ENCODE results near the gene ZFP1. TPM values are rescaled to one million over a fixed set of nuclear protein-coding genes. Genes with fewer than 3 reads are reported as not detected.

ZFP1 gene
- total and polyA plus RNA-seq, 3 experiments from 2014 or later, result 13.8 to 17.4 (median 17.2) TPM

DNA sequence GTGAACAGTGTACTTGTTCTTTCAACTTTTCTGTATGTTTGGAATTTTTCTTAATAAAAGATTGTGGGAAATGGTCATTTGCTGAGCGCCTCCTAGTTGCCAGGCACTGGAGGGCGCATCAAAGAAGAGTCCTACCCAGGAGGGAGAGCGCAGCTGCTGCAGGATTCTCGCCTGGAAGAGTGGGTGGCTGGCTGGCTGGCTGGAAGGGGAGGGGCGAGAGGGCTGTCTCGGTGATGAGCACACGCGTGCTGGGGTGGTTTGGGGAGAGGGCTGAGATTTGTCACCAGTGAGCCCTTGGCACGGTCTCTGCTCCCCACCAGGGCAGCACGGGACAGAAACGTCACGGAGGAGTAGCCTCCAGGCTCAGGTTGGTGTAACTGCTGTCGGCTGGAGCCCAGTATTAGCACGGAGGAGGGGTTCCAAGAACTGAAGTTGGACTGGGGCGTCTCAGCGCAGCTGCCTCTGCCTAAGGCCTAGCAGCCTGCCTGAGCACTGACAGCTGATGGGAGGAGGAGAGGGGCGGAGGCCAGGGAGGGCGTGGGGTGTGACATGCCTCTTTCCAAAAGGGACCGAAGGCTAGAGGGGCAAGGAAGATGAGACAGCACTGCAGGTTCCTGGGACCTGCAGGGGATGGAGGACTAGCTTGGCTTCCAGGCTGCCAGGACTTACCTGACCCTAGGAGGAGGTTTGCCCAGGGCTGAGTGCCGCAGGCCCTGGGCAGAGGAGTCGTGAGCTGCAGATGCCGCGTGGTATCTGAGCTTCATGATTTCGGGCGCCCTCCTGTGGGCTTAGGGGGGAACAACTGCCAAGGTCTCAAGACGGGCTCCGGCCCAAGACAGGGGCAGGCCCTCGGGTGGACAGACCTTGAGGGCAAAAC lies 37.4 kb upstream of the ZFP1 start:
- DNase-seq, result peak; percentile 67 to 85 (median 71)
- Mint-ChIP-seq H3K4me1 (peaks cover 28 to 31% (median 29%) of the 10 kb centered on the region in 3 donors), H3K27me3 (peaks cover 0 to 9% of the 10 kb centered on the region in 2 donors), H3K4me3 (peak overlapping the region in 5 of 7 donors; percentile 32 to 66 (median 50)), H3K27ac (peak overlapping the region in 6 of 8 donors; percentile 68 to 96 (median 85)), H3K36me3 (no peaks in the 10 kb centered on the region), H3K9me3 (no peaks in the 10 kb centered on the region)
- Histone ChIP-seq H3K27me3 (ENCODE audit: insufficient read depth, low read length, poor library complexity, severe bottlenecking) (no peaks in the 10 kb centered on the region), H3K27ac (ENCODE audit: low read depth, low read length) (no peak overlapping the region), H3K4me3 (ENCODE audit: low read length) (peak overlapping the region; percentile 15), H3K36me3 (ENCODE audit: insufficient read depth, low read length) (no peaks in the 10 kb centered on the region), H3K4me1 (ENCODE audit: insufficient read depth, low read length) (peaks cover 32% of the 10 kb centered on the region), H3K9me3 (ENCODE audit: low read length) (no peaks in the 10 kb centered on the region)
- ChIA-PET POLR2A (interaction anchor here (0.5 to 1.5 kb wide), 3 partner anchors 78 to 126 kb away, joined by 3 to 9 read pairs (median 3); partner anchors contain the start of genes WDR59 and ZNRF1), CTCF (interaction anchor here (0.6 to 4.1 kb wide), 48 partner anchors 9 to 409 kb away, joined by 3 to 31 read pairs (median 4); partner anchors contain the start of genes WDR59 and ZNRF1)

DNA sequence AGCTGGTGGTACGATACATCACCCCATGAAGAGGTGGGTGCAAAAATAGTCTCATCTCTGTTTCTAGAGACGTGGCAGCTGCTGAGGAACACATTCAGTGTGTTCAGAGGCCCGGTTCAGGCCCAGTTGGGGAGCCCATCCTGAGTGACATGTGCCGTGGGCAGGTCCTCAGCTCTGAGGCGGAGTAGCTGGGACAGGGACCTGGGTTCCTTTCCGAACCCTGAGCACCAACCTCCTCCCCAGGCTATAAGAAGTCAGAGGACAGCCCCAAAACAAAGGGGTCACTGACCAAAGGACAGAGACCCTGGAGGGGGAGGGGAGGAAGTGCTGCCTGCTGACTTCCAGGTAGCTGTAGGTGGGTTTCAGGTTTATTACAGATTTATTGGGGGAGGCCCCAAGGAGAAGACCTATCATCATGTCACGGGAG lies 36.8 kb upstream of the ZFP1 start:
- Histone ChIP-seq H3K9me3 (ENCODE audit: low read length) (no peaks in the 10 kb centered on the region), H3K27me3 (ENCODE audit: insufficient read depth, low read length, poor library complexity, severe bottlenecking) (no peaks in the 10 kb centered on the region), H3K4me1 (ENCODE audit: insufficient read depth, low read length) (peaks cover 32% of the 10 kb centered on the region), H3K4me3 (ENCODE audit: low read length) (no peak overlapping the region), H3K27ac (ENCODE audit: low read depth, low read length) (no peak overlapping the region), H3K36me3 (ENCODE audit: insufficient read depth, low read length) (no peaks in the 10 kb centered on the region)
- Mint-ChIP-seq H3K4me3 (no peak overlapping the region), H3K36me3 (no peaks in the 10 kb centered on the region), H3K9me3 (no peaks in the 10 kb centered on the region), H3K4me1 (peaks cover 28 to 31% (median 29%) of the 10 kb centered on the region in 3 donors), H3K27ac (peak overlapping the region in 5 of 8 donors; percentile 17 to 88 (median 83)), H3K27me3 (peaks cover 0 to 9% of the 10 kb centered on the region in 2 donors)
- POLR2A ChIA-PET, result interaction anchor here (0.5 to 1.5 kb wide), 3 partner anchors 79 to 127 kb away, joined by 3 to 9 read pairs (median 3); partner anchors contain the start of genes WDR59 and ZNRF1
- DNase-seq, result no peak
- CTCF ChIA-PET, result interaction anchor here (0.8 to 4.1 kb wide), 45 partner anchors 10 to 410 kb away, joined by 3 to 31 read pairs (median 5); partner anchors contain the start of genes WDR59 and ZNRF1

DNA sequence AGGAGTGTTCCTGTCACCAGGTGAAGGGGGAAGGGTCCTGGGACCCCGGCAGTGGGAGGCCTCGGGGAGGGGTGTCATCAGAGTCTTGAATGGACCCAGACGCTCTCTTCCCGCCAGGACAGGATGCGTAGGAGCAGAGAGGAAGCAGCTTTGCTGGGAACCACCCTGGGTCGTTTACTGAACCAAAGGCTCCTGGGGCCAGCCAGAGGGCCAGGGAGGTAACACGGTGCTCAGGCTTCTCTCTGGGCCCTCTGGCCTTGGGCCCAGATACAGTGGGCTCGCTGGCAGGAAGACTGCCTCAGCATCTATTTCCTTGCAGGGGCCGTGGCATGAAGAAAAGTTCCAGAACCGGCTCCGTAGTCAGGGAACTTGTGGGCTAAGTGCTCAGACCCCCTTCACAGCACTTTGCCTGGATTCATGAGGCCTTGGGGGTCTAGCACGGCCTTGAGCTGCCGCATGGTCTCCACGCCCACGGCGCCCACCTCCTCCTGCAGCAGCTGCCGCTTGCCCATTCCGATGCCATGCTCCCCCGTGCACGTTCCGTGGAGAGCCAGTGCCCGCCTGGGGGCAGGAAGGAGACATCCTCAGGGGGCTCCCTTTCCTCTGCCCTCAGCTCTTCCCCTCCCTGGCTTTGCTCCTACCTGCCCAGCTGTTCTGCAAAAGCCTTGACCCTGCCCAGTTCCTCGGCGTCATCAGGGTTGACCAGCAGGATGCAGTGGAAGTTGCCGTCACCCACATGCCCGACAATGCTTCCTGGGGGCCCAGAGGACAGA lies 36.2 kb upstream of the ZFP1 start:
- Mint-ChIP-seq H3K27me3 (peaks cover 0 to 9% of the 10 kb centered on the region in 2 donors), H3K9me3 (no peaks in the 10 kb centered on the region), H3K36me3 (no peaks in the 10 kb centered on the region), H3K4me3 (no peak overlapping the region), H3K4me1 (peaks cover 28 to 31% (median 29%) of the 10 kb centered on the region in 3 donors), H3K27ac (peak overlapping the region in 4 of 8 donors; percentile 29 to 51 (median 36))
- H3K27ac ChIP-seq (ENCODE audit: low read depth, low read length), result no peak overlapping the region
- no peaks in the 10 kb centered on the region for H3K9me3 ChIP-seq (ENCODE audit: low read length)
- no peak for DNase-seq
- CTCF ChIA-PET, result interaction anchor here (0.8 to 4.1 kb wide), 38 partner anchors 10 to 411 kb away, joined by 3 to 31 read pairs (median 5); partner anchors contain the start of genes WDR59 and ZNRF1
- no peaks in the 10 kb centered on the region for H3K27me3 ChIP-seq (ENCODE audit: insufficient read depth, low read length, poor library complexity, severe bottlenecking)
- POLR2A ChIA-PET, result interaction anchor here (1.5 kb wide), 1 partner anchor 114 kb away, joined by 9 read pairs; the partner anchor contains the start of gene ZNRF1
- H3K4me3 ChIP-seq (ENCODE audit: low read length), result no peak overlapping the region
- no peaks in the 10 kb centered on the region for H3K36me3 ChIP-seq (ENCODE audit: insufficient read depth, low read length)
- peaks cover 32% of the 10 kb centered on the region for H3K4me1 ChIP-seq (ENCODE audit: insufficient read depth, low read length)

DNA sequence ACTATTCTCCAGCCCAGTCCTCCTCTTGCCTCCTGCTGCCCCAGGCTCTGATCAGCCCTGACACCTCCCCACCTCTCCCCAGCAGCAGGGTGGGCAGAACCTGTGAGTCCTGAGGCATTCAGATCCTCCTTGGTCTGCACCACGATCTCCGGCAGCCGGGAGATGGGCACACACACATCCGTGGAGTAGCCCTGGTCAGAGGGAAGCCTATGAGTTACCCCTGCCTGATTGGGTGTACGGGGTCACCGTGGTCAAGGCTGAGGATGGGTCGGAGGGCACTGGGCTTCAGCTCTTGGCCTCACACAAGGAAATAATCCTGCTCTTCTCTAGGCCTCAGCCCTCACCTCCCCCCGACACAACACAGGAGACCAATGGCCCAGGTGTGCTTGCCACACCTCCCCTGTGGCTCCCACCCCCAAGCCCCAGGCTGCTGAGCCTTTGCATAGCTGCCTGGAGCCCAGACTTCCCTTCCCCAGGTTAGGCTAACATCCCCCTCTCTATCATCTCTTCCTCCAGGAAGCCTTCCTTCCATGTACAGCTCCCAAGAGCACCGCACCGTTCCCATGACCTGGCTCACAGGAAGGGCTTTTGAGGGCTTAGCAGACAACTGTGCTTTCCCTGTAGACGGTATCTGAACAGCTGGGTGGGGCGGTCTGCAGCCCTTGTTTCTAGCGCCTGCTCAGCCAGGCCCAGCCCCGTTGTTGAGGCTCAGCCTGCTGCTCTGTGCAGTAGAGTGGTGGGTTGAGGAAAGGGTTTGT lies 35.4 kb upstream of the ZFP1 start:
- Histone ChIP-seq H3K9me3 (ENCODE audit: low read length) (no peaks in the 10 kb centered on the region), H3K27me3 (ENCODE audit: insufficient read depth, low read length, poor library complexity, severe bottlenecking) (no peaks in the 10 kb centered on the region), H3K27ac (ENCODE audit: low read depth, low read length) (no peak overlapping the region), H3K4me3 (ENCODE audit: low read length) (no peak overlapping the region), H3K4me1 (ENCODE audit: insufficient read depth, low read length) (peaks cover 32% of the 10 kb centered on the region), H3K36me3 (ENCODE audit: insufficient read depth, low read length) (no peaks in the 10 kb centered on the region)
- ChIA-PET CTCF (interaction anchor here (1.0 to 4.1 kb wide), 7 partner anchors 9 to 299 kb away, joined by 3 to 31 read pairs (median 7); partner anchors contain the start of genes WDR59 and ZNRF1), POLR2A (no interaction called here)
- no peak overlapping the region for H3K4me3 Mint-ChIP-seq
- H3K27me3 Mint-ChIP-seq, result peaks cover 0 to 9% of the 10 kb centered on the region in 2 donors
- H3K9me3 Mint-ChIP-seq, result no peaks in the 10 kb centered on the region
- H3K4me1 Mint-ChIP-seq, result peaks cover 28 to 30% (median 29%) of the 10 kb centered on the region in 3 donors
- H3K27ac Mint-ChIP-seq, result peak overlapping the region in 1 of 8 donors; percentile 51
- DNase-seq, result no peak
- H3K36me3 Mint-ChIP-seq, result no peaks in the 10 kb centered on the region

DNA sequence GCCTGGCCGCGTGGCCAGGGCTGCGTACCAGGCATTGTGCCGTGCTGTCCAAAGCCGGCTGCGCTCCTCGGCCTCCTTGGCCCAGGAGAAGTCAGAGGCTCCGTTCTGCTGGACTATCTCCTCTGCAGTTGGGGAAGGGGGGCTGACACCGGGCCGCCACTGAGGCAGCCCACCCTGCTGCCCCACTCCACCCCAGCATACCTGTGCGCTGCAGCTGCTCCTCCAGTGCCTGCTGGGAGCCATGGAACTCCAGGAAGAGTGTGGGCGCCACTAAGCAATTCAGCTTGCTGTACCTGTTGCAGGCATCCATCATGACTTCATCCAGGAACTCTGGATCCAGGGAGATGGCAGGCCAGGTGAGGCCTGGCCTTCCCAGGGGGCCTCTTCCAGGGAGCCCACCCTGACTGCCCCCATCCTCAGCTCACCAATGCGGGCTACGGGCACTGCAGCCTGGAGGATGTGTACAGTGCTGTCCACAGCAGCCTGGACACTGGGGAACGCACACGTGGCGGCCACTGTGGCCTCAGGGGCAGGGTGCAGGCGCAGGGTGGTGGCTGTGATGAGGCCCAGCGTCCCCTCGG lies 34.7 kb upstream of the ZFP1 start:
- peaks cover 0 to 9% of the 10 kb centered on the region in 2 donors for H3K27me3 Mint-ChIP-seq
- H3K27ac ChIP-seq (ENCODE audit: low read depth, low read length), result no peak overlapping the region
- DNase-seq, result no peak
- H3K9me3 Mint-ChIP-seq, result no peaks in the 10 kb centered on the region
- no peaks in the 10 kb centered on the region for H3K36me3 ChIP-seq (ENCODE audit: insufficient read depth, low read length)
- POLR2A ChIA-PET, result no interaction called here
- peaks cover 23 to 26% (median 24%) of the 10 kb centered on the region in 3 donors for H3K4me1 Mint-ChIP-seq
- H3K4me1 ChIP-seq (ENCODE audit: insufficient read depth, low read length), result peaks cover 31% of the 10 kb centered on the region
- no peaks in the 10 kb centered on the region for H3K9me3 ChIP-seq (ENCODE audit: low read length)
- no peak overlapping the region for H3K27ac Mint-ChIP-seq
- CTCF ChIA-PET, result interaction anchor here (1.0 to 2.0 kb wide), 4 partner anchors 9 to 300 kb away, joined by 3 to 10 read pairs (median 5); partner anchors contain the start of genes WDR59 and ZNRF1
- no peaks in the 10 kb centered on the region for H3K27me3 ChIP-seq (ENCODE audit: insufficient read depth, low read length, poor library complexity, severe bottlenecking)
- H3K36me3 Mint-ChIP-seq, result no peaks in the 10 kb centered on the region
- no peak overlapping the region for H3K4me3 Mint-ChIP-seq
- no peak overlapping the region for H3K4me3 ChIP-seq (ENCODE audit: low read length)

DNA sequence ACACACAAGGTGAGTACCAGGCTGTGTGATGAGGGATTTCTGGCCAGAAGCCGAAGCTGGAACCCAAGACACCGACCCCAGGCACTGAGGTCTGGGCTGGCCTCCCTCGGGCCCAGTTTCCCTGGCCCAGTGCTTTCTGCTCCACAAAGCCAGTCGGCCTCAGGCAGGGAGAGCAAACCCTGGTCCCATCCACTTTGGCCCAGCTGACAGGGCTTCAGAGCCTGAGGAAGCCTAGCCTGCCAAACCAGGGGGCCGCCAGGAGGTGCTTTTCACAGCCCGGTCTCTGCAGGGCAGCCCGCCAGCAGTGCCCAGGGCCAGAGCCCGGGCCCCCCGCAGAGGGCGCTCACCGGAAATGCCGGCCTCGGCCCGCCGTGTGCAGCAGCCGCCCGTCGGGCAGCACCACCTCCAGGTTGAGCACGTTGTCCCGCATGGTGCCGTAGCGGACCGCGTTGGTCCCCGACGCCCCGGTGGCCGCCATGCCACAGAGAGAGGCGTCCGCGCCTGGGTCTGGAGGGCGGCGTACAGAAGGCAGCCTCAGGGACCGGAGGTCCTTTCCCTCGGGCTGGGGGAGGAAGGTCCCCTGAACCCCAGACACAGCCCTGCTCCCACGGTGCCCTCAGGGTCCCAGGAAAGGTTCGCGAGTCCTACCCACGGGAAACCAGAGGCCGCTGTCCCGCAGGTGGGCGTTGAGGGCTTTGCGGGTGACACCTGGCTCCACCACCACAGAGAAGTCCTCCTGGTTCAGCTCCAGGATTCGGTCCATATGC lies 34.0 kb upstream of the ZFP1 start:
- no peak overlapping the region for H3K27ac Mint-ChIP-seq
- no peaks in the 10 kb centered on the region for H3K9me3 Mint-ChIP-seq
- ChIA-PET POLR2A (no interaction called here), CTCF (interaction anchor here (1.0 to 1.3 kb wide), 2 partner anchors 117 to 129 kb away, joined by 3 to 10 read pairs; partner anchors contain the start of genes WDR59 and ZNRF1)
- DNase-seq, result no peak
- Histone ChIP-seq H3K4me3 (ENCODE audit: low read length) (no peak overlapping the region), H3K27ac (ENCODE audit: low read depth, low read length) (no peak overlapping the region), H3K9me3 (ENCODE audit: low read length) (no peaks in the 10 kb centered on the region), H3K4me1 (ENCODE audit: insufficient read depth, low read length) (peaks cover 23% of the 10 kb centered on the region), H3K27me3 (ENCODE audit: insufficient read depth, low read length, poor library complexity, severe bottlenecking) (no peaks in the 10 kb centered on the region), H3K36me3 (ENCODE audit: insufficient read depth, low read length) (no peaks in the 10 kb centered on the region)
- H3K4me1 Mint-ChIP-seq, result peaks cover 16 to 18% (median 18%) of the 10 kb centered on the region in 3 donors
- H3K36me3 Mint-ChIP-seq, result no peaks in the 10 kb centered on the region
- H3K27me3 Mint-ChIP-seq, result peaks cover 1 to 9% of the 10 kb centered on the region in 2 donors
- H3K4me3 Mint-ChIP-seq, result no peak overlapping the region

Data from CD8-positive, alpha-beta memory T cell (primary cell).